Fibroblast of mammary gland (primary cell): ENCODE results near the gene ITIH4.

Experiments used
- DNase-seq: peaks from one replicate; pipeline ENCODE4 v3.0.0-alpha.2; 2010; ENCODE audit warnings: low read depth
- H3K4me3 ChIP-seq: 2 replicates; pipeline ENCODE4 v1.5.1; 2011; ENCODE audit warnings: low read depth, mild to moderate bottlenecking, low read length, moderate library complexity; ENCODE audit not compliant: control insufficient read depth
- TF ChIP-seq, protein P1 (sequence below): conservative IDR thresholded peaks from 2 replicates; pipeline ENCODE4 v1.5.1; 2011; ENCODE audit warnings: low read depth, low read length, inconsistent platforms; ENCODE audit not compliant: control insufficient read depth, insufficient read depth

Gene ITIH4

DNA sequence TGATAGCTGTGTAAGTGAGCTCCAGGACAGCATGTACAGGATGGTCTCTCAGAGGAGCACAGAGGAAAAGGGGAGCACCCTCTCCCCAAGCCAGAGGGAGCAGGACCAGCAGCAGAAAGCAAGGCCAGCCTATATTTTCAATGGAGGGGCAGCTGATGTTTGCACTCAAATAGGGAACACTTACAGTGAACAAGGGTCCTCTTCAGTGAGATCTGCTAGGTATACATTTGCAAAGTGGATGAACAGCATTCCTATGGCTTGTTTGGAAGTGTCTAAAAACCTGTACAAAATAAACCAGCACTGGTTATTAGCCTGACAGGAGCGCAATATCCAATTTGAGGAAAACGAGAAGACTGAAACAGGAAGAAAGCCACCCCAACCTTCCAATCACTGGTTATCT, 21.9 kb upstream of the ITIH4 start:
- TF ChIP-seq, protein P1, sequence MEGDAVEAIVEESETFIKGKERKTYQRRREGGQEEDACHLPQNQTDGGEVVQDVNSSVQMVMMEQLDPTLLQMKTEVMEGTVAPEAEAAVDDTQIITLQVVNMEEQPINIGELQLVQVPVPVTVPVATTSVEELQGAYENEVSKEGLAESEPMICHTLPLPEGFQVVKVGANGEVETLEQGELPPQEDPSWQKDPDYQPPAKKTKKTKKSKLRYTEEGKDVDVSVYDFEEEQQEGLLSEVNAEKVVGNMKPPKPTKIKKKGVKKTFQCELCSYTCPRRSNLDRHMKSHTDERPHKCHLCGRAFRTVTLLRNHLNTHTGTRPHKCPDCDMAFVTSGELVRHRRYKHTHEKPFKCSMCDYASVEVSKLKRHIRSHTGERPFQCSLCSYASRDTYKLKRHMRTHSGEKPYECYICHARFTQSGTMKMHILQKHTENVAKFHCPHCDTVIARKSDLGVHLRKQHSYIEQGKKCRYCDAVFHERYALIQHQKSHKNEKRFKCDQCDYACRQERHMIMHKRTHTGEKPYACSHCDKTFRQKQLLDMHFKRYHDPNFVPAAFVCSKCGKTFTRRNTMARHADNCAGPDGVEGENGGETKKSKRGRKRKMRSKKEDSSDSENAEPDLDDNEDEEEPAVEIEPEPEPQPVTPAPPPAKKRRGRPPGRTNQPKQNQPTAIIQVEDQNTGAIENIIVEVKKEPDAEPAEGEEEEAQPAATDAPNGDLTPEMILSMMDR: no peak
- H3K4me3 ChIP-seq: no peak overlapping the region
- DNase-seq: no peak

DNA sequence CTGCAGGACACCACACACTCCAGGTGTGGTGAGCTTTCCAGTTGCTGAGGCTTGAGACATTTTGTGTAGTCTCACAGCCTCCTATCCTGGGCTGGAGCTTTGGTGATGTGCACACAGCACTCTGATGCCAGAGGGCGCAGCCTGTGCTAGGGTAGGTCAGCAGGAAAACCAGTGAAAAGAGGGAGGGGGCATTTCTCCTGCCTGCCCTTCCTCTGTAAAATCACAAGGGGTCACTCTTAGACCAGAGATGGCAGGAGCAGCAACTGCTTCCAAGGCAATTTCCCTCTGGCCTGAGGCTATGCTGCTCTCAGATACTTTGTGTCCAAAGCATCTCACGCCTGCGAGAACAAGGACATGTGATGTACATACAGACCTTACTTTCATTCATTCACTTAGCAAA, 20.9 kb upstream of the ITIH4 start:
- peak; percentile 49 for DNase-seq
- H3K4me3 ChIP-seq: no peak overlapping the region
- TF ChIP-seq, protein P1: peak; percentile 50

- DNase-seq: no peak
- TF ChIP-seq, protein P1: no peak
- H3K4me3 ChIP-seq: no peak overlapping the region
These were observed 19.2 kb upstream of the ITIH4 start for GRCh38 chr3:52849656-52850055.

GRCh38 chr3:52848617-52849016, 18.1 kb upstream of the ITIH4 start:
- TF ChIP-seq, protein P1: no peak
- no peak overlapping the region for H3K4me3 ChIP-seq
- peak; percentile 80 for DNase-seq

DNA sequence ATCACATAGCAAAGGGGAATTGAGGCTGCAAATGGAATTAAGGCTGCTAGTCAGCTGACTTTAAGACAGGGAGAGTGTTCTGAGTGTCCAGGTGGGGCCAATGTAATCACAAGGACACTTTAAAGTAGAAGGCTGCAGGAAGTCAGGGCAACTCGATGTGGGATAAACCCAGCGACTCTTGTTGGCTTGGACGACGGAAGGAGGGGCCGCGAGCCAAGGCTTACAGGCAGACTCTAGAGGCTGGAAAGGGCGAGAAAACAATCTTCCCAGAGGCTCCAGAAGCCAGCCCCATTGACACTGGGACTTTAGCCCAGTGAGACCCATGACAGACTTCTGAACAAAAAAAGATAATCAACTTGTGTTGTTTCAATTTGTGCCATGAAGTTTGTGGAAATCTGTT, 17.3 kb upstream of the ITIH4 start:
- TF ChIP-seq, protein P1: no peak
- DNase-seq: no peak

DNA sequence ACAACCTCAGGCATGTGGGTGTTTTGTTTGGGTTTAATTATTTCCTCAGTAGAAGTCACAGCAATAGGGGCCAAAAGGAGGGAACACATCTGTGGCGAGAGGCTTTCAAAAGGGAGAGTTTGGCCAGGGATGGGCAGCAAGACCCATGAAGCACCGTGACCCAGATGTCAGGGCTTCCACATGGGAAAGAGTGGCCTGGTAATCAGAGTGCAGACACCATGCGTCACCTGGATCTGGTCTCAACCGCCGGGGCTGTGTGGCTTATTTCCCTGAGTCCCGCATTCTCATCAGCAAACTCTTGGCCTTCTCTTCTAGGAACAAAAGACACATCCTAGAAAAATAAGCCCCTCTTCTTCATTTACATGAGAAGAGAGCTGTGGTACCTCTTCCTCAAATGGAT, 16.8 kb upstream of the ITIH4 start:
- DNase-seq: no peak
- no peak overlapping the region for H3K4me3 ChIP-seq
- TF ChIP-seq, protein P1: no peak

More for the DNA sequence above, 17.3 kb upstream of the ITIH4 start:
- H3K4me3 ChIP-seq: no peak overlapping the region

DNA sequence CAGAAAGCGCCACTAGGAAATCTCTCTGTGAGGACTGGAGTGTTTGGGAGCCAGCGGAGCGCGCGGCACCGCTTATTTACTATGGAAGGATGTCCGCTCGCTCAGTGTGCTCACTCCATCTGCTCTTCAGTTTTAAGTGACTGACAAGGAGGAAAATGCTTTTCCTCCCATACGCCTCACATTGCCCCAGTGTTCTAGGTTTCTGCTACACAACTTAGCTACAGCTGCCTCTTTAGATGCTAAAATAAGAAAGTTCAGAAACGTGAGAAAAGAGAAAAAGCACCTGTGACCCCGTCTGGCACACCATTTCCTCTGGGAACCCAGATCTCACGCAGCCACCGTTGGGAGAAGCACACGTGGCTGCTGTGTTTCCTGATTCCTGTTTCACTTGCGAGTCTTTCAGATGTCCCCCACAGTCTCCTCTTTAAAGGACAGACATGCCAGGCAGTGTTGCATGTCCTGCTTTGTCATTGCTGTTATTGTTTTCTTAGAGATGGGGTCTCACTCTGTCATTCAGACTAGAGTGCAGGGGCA, 16.0 kb upstream of the ITIH4 start:
- TF ChIP-seq, protein P1: no peak
- H3K4me3 ChIP-seq: no peak overlapping the region
- no peak for DNase-seq
